ENCODE results near the gene FIBCD1. TPM values are rescaled to one million over a fixed set of nuclear protein-coding genes. Genes with fewer than 3 reads are reported as not detected.

FIBCD1 gene
- polyA plus RNA-seq, 1 of the 3 experiments (the other 2 are of a cell fraction): 1.3 TPM

GRCh38 chr9:130871395-130872062 lies 67.5 kb downstream of the FIBCD1 start (continued):
- no peak for TF ChIP-seq EZH2phosphoT487 (IDR thresholded peaks at IDR 0.05; ENCODE audit: borderline replicate concordance, low read depth)
- TF ChIP-seq RCOR1 (IDR thresholded peaks at IDR 0.05; ENCODE audit: low read length): no peak

- no peak overlapping the region for H3K27ac ChIP-seq (ENCODE audit: low read depth in 2 of 2, low read length in 1 of 2)
- H3K4me1 ChIP-seq (ENCODE audit: control insufficient read depth in 1 of 2, insufficient read depth in 2 of 2, low read depth in 1 of 2, low read length in 1 of 2): peaks cover 0 to 10% of the 10 kb centered on the region in 2 experiments; a peak in 2 of 4 replicates
- peaks cover 80% of the 10 kb centered on the region for H3K79me2 ChIP-seq (ENCODE audit: insufficient read depth)
- no peaks in the 10 kb centered on the region for H3K9me2 ChIP-seq
- ChIA-PET CTCF (interaction anchor here (0.7 to 10.3 kb wide), 33 partner anchors 8 to 465 kb away, joined by 3 to 177 read pairs (median 6); no protein-coding TSS in a partner anchor), POLR2A (no interaction called here)
- H3K9ac ChIP-seq: no peak overlapping the region
- H3K4me2 ChIP-seq: no peak overlapping the region
- no peak overlapping the region for H2AFZ ChIP-seq (ENCODE audit: low read depth)
- no peaks in the 10 kb centered on the region for H3K27me3 ChIP-seq (ENCODE audit: insufficient read depth)
- no peak for TF ChIP-seq GATA2 (CRISPR knock-in tag; IDR thresholded peaks at IDR 0.05)
- TF ChIP-seq PBX3 (IDR thresholded peaks at IDR 0.05): no peak
- no peak for TF ChIP-seq ELF1 (IDR thresholded peaks at IDR 0.05)
- no peak for TF ChIP-seq SIN3A (IDR thresholded peaks at IDR 0.05; ENCODE audit: borderline replicate concordance, low read depth, low read length)
- no peak for TF ChIP-seq MEF2A (IDR thresholded peaks at IDR 0.05; ENCODE audit: borderline replicate concordance, low read depth)
- TF ChIP-seq MXI1 (IDR thresholded peaks at IDR 0.05; ENCODE audit: low read depth, low read length): no peak
- TF ChIP-seq RAD21 (IDR thresholded peaks at IDR 0.05; ENCODE audit: low read length): no peak
- TF ChIP-seq TCF12 (IDR thresholded peaks at IDR 0.05): no peak
- no peak for TF ChIP-seq NRF1 (IDR thresholded peaks at IDR 0.05; ENCODE audit: low read depth, low read length)
- no peak for TF ChIP-seq NFIC (IDR thresholded peaks at IDR 0.05; ENCODE audit: borderline replicate concordance)
- TF ChIP-seq EP300 (IDR thresholded peaks at IDR 0.05; ENCODE audit: borderline replicate concordance in 1 of 2, low read depth in 1 of 2, low read length in 1 of 2): no peak
- no peak for TF ChIP-seq JUND (IDR thresholded peaks at IDR 0.05)
- TF ChIP-seq TAF1 (IDR thresholded peaks at IDR 0.05; ENCODE audit: borderline replicate concordance, low read depth, low read length): no peak
- no peak for TF ChIP-seq FOXM1 (IDR thresholded peaks at IDR 0.05; ENCODE audit: low read depth)
- no peak for TF ChIP-seq RXRA (IDR thresholded peaks at IDR 0.05; ENCODE audit: borderline replicate concordance, low read depth)
- TF ChIP-seq EZH2phosphoT487 (IDR thresholded peaks at IDR 0.05; ENCODE audit: borderline replicate concordance, low read depth): no peak
- TF ChIP-seq GABPA (IDR thresholded peaks at IDR 0.05; ENCODE audit: low read depth): no peak
- no peak for TF ChIP-seq TEAD4 (IDR thresholded peaks at IDR 0.05; ENCODE audit: borderline replicate concordance, insufficient read depth)
- no peak for DNase-seq
- H3K9me3 ChIP-seq: no peaks in the 10 kb centered on the region
- peaks cover 59 to 71% of the 10 kb centered on the region in 2 experiments for H3K36me3 ChIP-seq (replicated peaks in 1 of 2; ENCODE audit: control insufficient read depth in 1 of 2, insufficient read depth in 2 of 2, low read length in 1 of 2)
- 98% methylated on average over 16 of the region's 17 CpGs for WGBS (ENCODE audit: low lambda C conversion rate)
- no peak overlapping the region for H3K4me3 ChIP-seq (ENCODE audit: low read depth in 2 of 2, low read length in 1 of 2)
- peaks cover 12% of the 10 kb centered on the region for H3F3A ChIP-seq (replicated peaks; ENCODE audit: insufficient read depth)
- peaks cover 81% of the 10 kb centered on the region for H4K20me1 ChIP-seq (ENCODE audit: insufficient read depth)
Measured at GRCh38 chr9:130870491-130871381, 68.3 kb downstream of the FIBCD1 start.
